Hindlimb muscle (tissue), 1 donor: ENCODE data around the gene NEO1. TPM values are rescaled to one million over a fixed set of nuclear protein-coding genes. Genes with fewer than 3 reads are reported as not detected.
A peak's percentile ranks its signal among the peaks of the same experiment; 100 is the strongest.

ENCODE experiments used
- DNase-seq: peaks from one replicate; pipeline ENCODE4 v3.0.0-alpha.2; 2013
- polyA plus RNA-seq: library from polyadenylated mRNA; unstranded; fragments of 120-200 nt; gene quantifications from one replicate; pipeline ENCODE4 v1.2.1, GENCODE V29; 2013; ENCODE audit not compliant: insufficient read length

NEO1 gene, protein sequence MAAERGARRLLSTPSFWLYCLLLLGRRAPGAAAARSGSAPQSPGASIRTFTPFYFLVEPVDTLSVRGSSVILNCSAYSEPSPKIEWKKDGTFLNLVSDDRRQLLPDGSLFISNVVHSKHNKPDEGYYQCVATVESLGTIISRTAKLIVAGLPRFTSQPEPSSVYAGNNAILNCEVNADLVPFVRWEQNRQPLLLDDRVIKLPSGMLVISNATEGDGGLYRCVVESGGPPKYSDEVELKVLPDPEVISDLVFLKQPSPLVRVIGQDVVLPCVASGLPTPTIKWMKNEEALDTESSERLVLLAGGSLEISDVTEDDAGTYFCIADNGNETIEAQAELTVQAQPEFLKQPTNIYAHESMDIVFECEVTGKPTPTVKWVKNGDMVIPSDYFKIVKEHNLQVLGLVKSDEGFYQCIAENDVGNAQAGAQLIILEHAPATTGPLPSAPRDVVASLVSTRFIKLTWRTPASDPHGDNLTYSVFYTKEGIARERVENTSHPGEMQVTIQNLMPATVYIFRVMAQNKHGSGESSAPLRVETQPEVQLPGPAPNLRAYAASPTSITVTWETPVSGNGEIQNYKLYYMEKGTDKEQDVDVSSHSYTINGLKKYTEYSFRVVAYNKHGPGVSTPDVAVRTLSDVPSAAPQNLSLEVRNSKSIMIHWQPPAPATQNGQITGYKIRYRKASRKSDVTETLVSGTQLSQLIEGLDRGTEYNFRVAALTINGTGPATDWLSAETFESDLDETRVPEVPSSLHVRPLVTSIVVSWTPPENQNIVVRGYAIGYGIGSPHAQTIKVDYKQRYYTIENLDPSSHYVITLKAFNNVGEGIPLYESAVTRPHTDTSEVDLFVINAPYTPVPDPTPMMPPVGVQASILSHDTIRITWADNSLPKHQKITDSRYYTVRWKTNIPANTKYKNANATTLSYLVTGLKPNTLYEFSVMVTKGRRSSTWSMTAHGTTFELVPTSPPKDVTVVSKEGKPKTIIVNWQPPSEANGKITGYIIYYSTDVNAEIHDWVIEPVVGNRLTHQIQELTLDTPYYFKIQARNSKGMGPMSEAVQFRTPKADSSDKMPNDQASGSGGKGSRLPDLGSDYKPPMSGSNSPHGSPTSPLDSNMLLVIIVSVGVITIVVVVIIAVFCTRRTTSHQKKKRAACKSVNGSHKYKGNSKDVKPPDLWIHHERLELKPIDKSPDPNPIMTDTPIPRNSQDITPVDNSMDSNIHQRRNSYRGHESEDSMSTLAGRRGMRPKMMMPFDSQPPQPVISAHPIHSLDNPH (N-terminal part only)
- polyA plus RNA-seq: 40.2 TPM

DNA sequence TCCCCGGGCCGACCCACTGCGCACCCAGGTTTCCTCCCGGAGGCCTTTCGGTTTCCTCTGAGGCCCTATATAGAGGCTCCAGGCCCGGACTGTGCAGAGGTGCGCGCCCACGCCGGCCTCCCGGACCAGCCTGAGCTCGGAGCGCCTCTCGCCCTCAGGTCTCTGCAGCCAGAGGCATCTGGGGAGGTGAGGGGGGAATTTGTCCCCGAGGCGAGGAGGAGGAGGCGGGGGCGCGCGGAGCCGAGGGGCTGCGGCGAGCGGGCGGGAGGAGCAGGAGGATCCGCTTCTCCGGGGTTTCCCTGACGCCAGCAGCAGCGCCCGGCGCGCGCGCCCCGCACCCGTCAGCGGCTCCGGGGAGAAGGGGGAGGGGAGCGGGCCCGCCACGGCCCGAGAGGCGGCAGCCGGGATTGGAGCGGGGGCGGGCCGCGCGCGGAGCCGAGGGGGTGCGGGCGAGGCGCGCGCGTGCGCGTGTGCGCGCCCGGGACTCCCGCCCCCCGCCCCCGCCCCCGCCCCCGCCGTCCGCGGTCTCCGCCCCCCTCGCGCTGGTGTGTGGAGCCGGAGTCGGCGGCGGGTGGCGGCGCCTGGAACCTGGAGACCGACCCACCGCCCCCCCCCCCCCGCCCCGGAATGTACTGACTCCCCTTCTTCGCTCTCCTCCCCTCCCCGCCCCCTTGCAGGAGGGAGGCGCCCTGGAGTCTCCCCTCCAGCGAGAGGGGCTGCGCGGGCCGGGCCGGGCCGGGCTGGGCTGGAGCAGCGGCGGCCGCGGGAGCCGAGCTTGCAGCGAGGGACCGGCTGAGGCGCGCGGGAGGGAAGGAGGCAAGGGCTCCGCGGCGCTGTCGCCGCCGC, at the start of gene NEO1:
Gene NEO1, plus strand, starts transcription at position 657 of the 846 bp plus-strand sequence. CDS start 213 bp downstream, outside the sequence.
- DNase-seq: peak; percentile 91

DNA sequence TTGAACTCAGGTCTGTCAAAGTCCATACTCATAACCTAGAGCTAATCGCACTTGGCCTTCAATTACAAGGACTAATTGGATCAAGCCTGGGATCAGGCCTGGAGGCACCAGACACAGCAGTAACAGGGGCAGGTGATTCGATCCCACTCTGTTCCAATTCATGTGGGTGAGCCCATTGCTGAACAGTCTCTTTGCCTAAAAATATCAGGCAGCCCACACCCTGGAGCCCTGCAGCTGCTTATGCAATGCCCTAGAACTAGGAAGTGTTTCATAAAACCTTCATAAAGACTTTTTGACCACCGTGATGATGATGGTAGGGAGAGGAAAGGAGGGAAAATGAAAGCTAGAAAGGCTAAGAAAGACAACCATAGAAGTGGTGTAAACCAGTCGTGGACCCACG, 47.8 kb upstream of the NEO1 start:
- no peak for DNase-seq

DNA sequence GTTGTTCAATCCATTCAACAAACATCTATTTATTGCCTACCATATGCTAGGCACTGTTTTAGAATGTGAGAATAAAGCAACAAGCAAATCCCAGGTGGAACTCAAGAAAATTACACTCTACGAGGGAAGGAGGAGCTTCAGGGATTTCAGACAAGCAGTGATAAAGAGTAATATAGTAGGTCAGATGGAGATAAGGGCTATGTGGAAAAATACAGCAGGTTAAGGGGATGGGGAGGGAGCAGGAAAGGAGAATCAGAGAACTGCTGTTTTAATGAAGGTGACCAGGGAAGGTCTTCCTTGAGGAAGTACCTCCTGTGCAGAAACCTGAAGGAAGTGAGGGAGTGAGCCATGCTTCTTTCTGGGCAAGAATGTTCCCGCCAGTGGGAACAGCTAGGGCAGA, 47.2 kb upstream of the NEO1 start:
- no peak for DNase-seq

DNA sequence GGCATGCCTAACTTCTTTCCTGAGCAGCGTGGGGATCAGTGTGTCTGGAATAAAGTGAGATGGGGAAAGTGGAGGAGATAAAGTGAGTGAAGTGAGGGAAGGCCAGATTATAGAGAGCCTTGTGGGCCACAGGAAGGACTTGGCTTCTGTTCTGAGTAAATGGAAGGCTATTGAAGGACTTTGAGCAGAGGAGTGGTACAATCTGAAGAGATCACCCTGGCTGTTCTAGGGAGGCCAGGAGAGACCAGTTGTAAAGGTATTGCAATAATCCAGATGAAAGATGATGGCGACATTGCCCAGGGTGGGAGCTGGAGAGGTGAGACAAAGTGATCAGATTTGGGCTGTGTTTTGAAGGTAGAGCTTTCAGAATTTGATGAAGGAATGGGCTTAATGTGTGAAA, 46.8 kb upstream of the NEO1 start:
- DNase-seq: no peak

DNA sequence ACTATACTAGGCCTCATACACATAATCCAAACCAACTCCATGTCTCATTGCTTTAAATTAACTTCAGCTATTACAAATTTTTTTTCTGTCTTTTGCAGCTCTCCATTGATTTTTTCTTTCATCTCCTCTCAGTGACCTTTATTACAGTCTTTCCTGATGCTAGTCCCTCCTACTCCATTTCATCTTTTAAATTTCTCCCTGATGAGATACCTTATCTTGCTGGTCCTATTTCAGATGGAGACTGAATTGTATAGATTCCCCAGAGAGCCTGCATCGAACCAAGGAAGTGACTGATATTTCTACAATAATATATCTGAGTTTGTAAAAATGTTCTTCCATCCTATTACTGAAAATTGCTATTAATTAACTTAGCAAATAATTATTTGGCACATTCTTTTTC, 45.7 kb upstream of the NEO1 start:
- no peak for DNase-seq

DNA sequence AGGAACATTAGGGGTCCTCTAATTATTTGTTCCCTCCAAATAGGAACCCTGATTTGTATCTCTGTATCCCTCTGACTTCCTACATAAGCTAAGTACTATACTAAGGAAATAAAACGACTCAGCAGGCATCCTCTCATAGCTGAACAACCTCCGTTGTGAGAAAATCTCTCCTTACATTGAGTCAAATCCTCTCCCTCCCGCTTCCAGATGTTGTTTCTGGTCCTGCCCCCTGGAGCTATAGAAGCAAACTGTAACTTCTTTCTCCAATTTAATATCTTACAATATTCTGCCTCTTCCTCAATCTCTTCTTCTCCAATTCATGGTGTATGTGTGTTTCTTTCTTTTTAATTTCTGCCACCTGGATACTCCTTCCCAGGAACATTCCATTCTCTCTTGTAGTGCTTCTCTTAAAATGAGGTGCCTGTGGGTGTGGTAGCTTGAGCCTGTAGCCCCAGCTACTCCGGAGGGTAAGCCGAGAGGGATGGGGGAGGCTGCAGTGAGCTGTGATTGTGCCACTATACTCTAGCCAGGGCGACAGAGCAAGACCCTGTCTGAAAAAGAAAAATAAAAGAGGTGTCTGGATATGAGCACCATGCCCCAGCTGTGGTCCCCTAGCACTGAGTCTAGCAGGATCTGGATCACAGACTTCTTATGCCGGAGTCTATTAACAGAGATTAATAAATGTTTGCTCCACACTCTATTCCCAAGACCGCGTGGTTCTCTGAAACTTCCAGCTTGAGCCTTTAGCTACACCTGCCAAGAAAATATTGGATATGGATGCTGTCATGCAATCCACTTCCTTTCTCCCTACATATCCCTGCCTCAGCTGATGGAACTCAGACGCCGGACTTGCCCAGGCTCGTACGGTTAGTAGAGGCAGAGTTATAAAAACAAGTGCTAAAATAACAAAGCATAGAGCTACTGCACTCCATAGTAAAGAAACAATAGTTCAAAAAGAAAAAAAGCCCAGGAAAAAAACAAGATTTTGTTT, 42.9 kb upstream of the NEO1 start:
- DNase-seq: peak; percentile 34

DNA sequence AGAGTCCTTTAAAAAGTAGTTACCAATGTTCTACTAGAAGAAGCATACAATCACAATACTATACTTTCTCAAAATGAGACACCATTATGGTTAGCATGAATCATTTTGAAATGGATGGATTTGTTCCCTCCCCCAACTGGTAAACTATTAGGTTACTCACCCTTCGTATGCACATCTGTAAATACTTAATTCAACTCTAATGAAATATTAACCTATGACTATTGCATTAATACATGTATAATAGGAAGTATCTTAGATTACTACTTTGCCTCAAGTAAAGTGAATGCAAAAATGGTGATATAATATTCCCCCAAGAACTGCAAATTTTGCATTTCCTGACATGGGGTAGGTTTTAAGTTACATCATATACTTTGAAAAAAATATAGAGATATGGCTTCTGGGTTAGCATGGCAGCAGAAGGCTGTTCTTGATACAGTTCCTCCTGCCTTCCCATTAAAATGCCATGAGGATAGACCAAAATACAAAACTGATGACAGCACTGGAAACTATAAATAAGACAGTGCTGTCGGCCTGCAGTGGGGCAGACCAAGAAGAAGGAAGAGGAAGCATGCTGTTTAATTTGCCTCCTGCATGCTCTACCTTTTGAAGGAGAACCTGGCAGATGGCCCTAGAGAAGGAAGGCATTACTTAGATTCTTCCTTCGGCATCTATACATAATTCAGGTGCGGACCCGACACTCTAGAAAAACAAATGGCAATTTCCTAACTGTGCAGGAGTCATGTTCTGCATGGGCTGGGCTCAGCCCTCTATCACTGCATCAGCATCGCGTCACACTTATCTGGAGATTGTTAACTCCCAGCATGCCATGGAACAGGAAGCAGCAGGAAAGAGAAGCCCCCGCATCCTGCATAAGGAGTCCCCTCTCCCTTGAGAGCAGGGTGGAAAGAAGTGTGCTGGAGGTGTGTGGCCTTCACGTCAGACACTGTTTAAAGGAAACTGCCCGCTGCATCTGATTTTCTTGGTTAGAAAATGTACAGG, 41.8 kb upstream of the NEO1 start:
- DNase-seq: no peak

DNA sequence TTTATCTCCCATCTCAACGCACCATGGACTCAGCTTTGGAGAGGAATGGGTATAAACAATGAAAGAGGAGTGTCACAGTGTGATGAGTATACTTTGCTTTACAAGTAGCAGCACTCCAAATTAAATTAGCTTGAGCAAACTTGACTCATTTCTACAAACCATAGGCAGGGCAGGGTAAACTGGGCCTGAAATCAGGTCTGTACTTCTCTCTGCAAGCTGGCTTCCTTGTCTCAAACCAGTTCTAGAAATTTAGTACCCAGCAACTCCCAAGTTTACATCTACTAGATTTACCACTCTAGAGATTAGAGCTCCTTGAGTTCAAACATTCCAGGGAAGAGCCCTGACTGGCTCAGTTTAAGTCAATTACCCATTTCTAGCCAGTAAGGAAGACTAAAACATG, 37.4 kb upstream of the NEO1 start:
- DNase-seq: no peak

DNA sequence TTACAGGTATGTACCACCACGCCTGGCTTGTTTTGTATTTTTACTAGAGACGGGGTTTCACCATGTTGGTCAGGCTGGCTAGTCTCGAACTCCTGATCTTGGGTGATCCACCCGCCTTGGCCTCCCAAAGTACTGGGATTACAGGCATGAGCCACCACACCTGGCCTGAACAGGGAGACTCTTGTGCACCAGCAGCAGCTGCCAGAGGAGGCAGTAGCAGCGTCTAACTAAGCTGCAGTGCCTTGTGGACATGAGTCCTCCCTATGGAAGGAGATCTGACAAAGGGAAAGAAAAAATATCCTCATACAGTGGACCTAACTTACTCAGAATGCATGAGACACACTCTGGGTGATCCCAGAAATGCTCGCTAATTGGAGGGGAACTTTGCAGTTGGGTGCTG, 36.8 kb upstream of the NEO1 start:
- no peak for DNase-seq

DNA sequence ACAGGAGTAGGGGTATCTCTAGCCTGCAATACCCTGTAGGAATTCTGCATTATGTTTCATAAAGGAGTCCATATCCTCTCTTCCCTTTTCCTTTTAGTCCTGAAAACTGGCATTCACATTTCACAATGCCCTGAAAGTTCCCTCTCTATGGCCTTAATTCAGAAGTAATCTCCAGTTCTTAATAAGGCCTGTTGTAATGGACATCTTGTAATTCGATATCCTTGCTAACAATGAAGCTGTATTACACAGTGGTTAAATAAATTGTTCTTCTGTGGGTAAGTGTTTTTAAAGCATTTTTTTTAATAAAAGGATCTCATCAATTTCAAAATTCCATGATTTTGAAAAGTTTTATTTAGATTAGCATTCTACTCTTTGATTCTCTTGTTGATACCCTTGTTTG, 34.3 kb upstream of the NEO1 start:
- DNase-seq: no peak

DNA sequence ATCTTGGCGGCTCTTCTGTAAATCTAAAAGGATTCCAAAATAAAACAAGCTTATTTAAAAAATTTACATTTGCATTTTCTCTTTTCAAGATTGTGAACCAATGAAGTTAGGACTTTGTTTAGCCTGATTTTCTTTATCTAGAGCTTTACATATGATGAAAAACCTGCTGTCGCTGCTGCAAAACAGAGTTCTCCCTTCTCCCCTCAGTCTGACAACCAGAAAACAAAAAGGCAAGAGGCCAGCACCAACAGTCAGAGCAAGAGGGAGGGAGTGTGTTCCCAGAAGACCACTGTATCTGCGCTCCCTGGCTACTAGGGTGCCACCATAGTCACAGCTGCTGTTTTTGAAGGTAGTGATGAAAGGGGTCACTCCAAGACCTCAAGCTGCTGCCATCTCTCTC, 33.1 kb upstream of the NEO1 start:
- no peak for DNase-seq

DNA sequence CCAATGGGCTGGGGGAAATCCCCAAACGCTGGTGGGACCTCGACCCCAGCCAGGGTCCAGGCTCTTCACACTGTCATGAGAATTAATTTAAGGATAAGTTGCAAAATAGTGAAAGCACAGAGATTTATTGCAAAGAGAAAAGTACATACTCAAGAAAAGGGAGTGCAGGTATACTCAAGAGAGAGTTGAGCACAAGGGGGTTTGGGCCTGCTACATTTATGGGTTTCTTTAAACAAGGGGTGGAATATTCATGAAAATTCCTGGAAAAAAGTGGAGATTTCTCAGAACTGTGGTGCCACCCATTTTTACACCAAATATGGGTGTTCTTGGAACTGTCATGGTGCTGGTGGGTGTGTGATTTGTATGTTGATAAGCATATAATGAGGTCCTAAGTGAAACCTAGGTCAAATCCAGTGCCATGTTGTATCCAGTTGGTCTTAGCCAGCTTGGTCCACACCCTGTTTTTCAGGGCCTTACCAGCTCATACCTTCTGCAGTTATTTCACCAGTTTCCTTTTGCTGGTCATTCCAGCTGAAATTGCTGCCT, 32.6 kb upstream of the NEO1 start:
- DNase-seq: no peak

DNA sequence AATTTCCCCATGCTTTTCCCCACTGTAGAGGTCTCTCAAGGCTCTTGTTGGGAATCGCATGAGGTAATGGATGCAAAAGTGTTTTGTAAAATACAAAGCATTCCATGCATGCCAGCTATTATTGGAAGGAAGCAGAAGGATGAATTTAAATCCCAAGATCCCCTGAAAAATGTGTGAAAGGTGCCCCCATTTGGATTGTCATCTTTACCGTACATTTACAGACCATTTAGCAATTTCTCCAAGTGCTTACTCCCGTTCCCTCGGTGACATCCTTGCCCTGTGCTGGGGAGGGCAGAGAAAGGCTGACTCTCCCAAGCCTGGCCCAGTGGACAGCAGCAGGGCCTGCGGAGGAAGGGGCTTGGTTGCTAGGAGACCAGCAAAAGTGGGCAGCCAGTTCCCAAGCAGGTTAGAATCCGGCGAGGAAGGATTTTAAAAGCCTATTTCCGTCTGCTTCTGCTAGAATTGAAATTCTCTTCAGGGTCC, 31.1 kb upstream of the NEO1 start:
- no peak for DNase-seq

DNA sequence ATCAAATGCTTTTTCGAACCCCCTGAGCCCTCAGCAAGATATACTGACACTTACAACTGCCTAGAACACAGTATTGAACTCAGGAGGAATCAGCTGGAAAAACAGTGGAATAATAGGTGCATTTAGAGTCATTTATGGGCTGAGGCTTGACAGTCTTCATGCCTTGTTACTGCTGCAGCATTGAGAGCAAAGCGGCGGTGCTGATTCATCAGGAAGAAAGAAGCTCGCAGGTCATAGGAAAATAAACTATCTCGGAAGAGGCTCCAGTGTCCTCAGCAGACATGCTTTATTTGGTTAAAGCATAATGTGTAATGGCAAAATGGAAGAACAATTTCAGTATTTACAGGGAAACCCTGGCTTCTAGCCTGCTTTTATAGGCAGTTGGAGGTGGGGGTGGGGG, 30.1 kb upstream of the NEO1 start:
- DNase-seq: no peak

DNA sequence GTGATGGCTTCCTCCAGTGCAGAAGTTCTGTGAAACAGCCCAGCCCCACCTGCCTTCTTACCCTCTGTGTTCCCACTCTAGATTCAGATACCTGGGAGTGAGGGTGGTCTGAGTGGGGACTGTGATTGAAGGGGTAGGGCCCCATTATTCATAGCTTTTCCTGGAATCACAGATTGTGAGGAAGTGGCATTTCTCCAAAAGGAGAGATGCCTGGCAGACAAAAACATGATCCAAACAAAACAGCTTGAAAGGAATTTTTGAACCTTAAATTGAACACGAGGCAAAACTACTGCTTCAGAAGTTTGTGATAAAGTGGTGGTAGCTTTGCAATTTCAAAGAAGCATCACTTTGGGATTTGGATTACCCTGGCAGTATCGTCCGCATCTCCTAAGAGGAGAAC, 29.2 kb upstream of the NEO1 start:
- DNase-seq: no peak

DNA sequence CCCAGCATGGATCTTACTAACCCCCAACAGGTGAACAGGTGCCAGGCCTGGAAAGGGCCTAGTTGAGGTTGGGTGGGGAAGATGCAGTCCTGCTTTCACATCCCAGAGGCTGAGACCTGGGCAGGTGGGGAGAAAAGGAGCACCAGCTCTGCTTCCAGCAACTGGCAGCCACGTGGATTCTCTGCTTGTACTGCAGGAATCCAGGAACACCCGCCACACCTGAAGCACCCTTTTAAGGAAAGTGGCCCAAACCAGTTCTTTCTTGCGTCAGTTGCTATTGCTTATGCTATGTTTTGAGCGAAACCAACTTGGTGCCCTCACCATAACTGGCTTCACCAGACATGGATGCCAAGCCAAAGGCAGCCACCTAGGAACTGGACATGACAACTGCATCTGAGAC, 28.1 kb upstream of the NEO1 start:
- no peak for DNase-seq

DNA sequence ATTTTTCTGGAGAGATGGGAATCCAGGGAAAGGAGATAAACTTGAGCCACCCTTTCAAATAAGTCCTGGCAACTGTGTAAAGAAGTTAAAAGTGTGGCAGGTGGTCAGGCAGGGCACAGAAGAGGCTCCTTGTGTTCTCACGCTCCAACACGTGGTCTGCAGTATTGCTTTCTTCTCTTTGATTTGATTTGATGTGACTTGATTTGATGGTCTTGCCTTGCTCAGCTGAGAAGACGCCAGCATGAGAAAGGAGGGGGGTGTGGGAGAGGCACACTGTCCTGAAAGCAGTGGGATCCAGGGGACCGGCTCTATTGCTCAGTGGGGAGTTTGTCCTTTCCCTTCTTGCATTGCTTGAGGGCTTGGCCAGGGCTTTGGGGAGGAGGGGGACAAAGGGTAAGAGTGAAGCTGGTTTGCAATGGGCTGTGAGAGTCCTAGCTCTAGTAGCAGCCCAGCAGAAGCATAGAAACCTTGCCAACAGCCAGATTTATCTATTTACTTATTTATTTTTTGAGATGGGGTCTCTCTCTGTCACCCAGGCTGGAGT, 25.7 kb upstream of the NEO1 start:
- no peak for DNase-seq

DNA sequence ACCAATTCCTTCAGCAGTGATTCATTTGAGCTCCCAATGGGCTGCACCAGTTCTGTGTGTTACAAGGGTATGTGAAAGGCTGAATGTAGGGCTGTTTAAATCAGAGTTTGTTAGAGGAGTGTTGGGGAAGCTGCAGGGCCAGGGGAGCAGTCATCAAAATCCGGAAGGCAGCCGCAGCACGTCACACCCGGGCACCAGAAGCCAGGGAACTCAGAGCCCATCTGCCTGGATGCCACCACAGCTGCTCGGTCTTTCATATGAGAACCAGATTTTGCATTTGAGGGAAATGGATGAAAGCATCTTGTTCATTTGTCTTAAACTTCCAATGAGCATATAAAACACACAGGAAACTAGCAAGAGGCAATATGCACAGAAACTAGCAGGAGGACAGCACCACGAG, 24.2 kb upstream of the NEO1 start:
- no peak for DNase-seq
